ENCODE measurements around the gene LECT2.
A peak's percentile ranks its signal among the peaks of the same experiment; 100 is the strongest.

Gene LECT2

GRCh38 chr5:135974021-135974600 is 19.3 kb upstream of the LECT2 start:
- no peak for DNase-seq (ENCODE audit: low read depth in 1 of 2, low spot score in 1 of 2)
- TF ChIP-seq JUND (IDR thresholded peaks at IDR 0.05; ENCODE audit: low read depth): no peak
- in situ Hi-C loops (cut with HindIII; ENCODE audit: low pct_unique_long_range_greater_than_20kb, low sequenced_read_pairs): no loop called here

- no peak for TF ChIP-seq JUND (IDR thresholded peaks at IDR 0.05; ENCODE audit: low read depth)
- peak in 1 of 2 experiments; percentile 36 for DNase-seq (ENCODE audit: low read depth in 1 of 2, low spot score in 1 of 2)
- in situ Hi-C loops (cut with HindIII; ENCODE audit: low pct_unique_long_range_greater_than_20kb, low sequenced_read_pairs): no loop called here
These were observed 18.7 kb upstream of the LECT2 start for GRCh38 chr5:135973323-135974020.

GRCh38 chr5:135971701-135972100 is 16.9 kb upstream of the LECT2 start:
- in situ Hi-C loops (cut with HindIII; ENCODE audit: low pct_unique_long_range_greater_than_20kb, low sequenced_read_pairs): no loop called here
- no peak for DNase-seq (ENCODE audit: low read depth in 1 of 2, low spot score in 1 of 2)
- no peak for TF ChIP-seq JUND (IDR thresholded peaks at IDR 0.05; ENCODE audit: low read depth)

GRCh38 chr5:135966790-135967189 is 12.0 kb upstream of the LECT2 start:
- TF ChIP-seq JUND (IDR thresholded peaks at IDR 0.05; ENCODE audit: low read depth): no peak
- in situ Hi-C loops (cut with HindIII; ENCODE audit: low pct_unique_long_range_greater_than_20kb, low sequenced_read_pairs): no loop called here
- no peak for DNase-seq (ENCODE audit: low read depth in 1 of 2, low spot score in 1 of 2)

- no peak for DNase-seq (ENCODE audit: low read depth in 1 of 2, low spot score in 1 of 2)
- TF ChIP-seq JUND (IDR thresholded peaks at IDR 0.05; ENCODE audit: low read depth): no peak
- in situ Hi-C loops (cut with HindIII; ENCODE audit: low pct_unique_long_range_greater_than_20kb, low sequenced_read_pairs): no loop called here
These were observed 11.4 kb upstream of the LECT2 start for GRCh38 chr5:135966165-135966564.

GRCh38 chr5:135965504-135965903 is 10.7 kb upstream of the LECT2 start:
- DNase-seq (ENCODE audit: low read depth in 1 of 2, low spot score in 1 of 2): no peak
- TF ChIP-seq JUND (IDR thresholded peaks at IDR 0.05; ENCODE audit: low read depth): no peak
- in situ Hi-C loops (cut with HindIII; ENCODE audit: low pct_unique_long_range_greater_than_20kb, low sequenced_read_pairs): no loop called here

- in situ Hi-C loops (cut with HindIII; ENCODE audit: low pct_unique_long_range_greater_than_20kb, low sequenced_read_pairs): no loop called here
These were observed 10.0 kb upstream of the LECT2 start for GRCh38 chr5:135964670-135965320.

GRCh38 chr5:135955525-135955924 is 742 bp upstream of the LECT2 start:
- in situ Hi-C loops (cut with HindIII; ENCODE audit: low pct_unique_long_range_greater_than_20kb, low sequenced_read_pairs): no loop called here
- TF ChIP-seq JUND (IDR thresholded peaks at IDR 0.05; ENCODE audit: low read depth): no peak
- no peak for DNase-seq (ENCODE audit: low read depth in 1 of 2, low spot score in 1 of 2)

More at GRCh38 chr5:135964670-135965320, 10.0 kb upstream of the LECT2 start:
- TF ChIP-seq JUND (IDR thresholded peaks at IDR 0.05; ENCODE audit: low read depth): no peak
- no peak for DNase-seq (ENCODE audit: low read depth in 1 of 2, low spot score in 1 of 2)

GRCh38 chr5:135953850-135954249 is 933 bp downstream of the LECT2 start:
- no peak for TF ChIP-seq JUND (IDR thresholded peaks at IDR 0.05; ENCODE audit: low read depth)
- in situ Hi-C loops (cut with HindIII; ENCODE audit: low pct_unique_long_range_greater_than_20kb, low sequenced_read_pairs): no loop called here
- no peak for DNase-seq (ENCODE audit: low read depth in 1 of 2, low spot score in 1 of 2)

GRCh38 chr5:135952683-135953082 is 2.1 kb downstream of the LECT2 start:
- in situ Hi-C loops (cut with HindIII; ENCODE audit: low pct_unique_long_range_greater_than_20kb, low sequenced_read_pairs): no loop called here
- no peak for TF ChIP-seq JUND (IDR thresholded peaks at IDR 0.05; ENCODE audit: low read depth)
- DNase-seq (ENCODE audit: low read depth in 1 of 2, low spot score in 1 of 2): no peak

GRCh38 chr5:135951807-135952206 is 3.0 kb downstream of the LECT2 start:
- TF ChIP-seq JUND (IDR thresholded peaks at IDR 0.05; ENCODE audit: low read depth): no peak
- in situ Hi-C loops (cut with HindIII; ENCODE audit: low pct_unique_long_range_greater_than_20kb, low sequenced_read_pairs): no loop called here
- peak in 1 of 2 experiments; percentile 19 for DNase-seq (ENCODE audit: low read depth in 1 of 2, low spot score in 1 of 2)

GRCh38 chr5:135951257-135951656 is 3.5 kb downstream of the LECT2 start:
- in situ Hi-C loops (cut with HindIII; ENCODE audit: low pct_unique_long_range_greater_than_20kb, low sequenced_read_pairs): no loop called here
- no peak for TF ChIP-seq JUND (IDR thresholded peaks at IDR 0.05; ENCODE audit: low read depth)
- DNase-seq (ENCODE audit: low read depth in 1 of 2, low spot score in 1 of 2): no peak

GRCh38 chr5:135950611-135951010 is 4.2 kb downstream of the LECT2 start:
- in situ Hi-C loops (cut with HindIII; ENCODE audit: low pct_unique_long_range_greater_than_20kb, low sequenced_read_pairs): no loop called here
- no peak for TF ChIP-seq JUND (IDR thresholded peaks at IDR 0.05; ENCODE audit: low read depth)
- no peak for DNase-seq (ENCODE audit: low read depth in 1 of 2, low spot score in 1 of 2)

Measured in T47D (cell line).